ENCODE data around the gene INVS.

INVS gene

GRCh38 chr9:100281066-100281465 lies 182.0 kb downstream of the INVS start:
- no peak for TF ChIP-seq EZH2 (IDR thresholded peaks at IDR 0.05; ENCODE audit: borderline replicate concordance, low read depth, low read length, severe bottlenecking)
- TF ChIP-seq CTCF (IDR thresholded peaks at IDR 0.05; ENCODE audit: borderline replicate concordance, extremely low read depth, low read length, poor library complexity, severe bottlenecking), result no peak
- no peak overlapping the region for H2AFZ ChIP-seq (ENCODE audit: low read depth, low read length)

GRCh38 chr9:100281676-100282387 lies 182.8 kb downstream of the INVS start:
- Histone ChIP-seq H3K4me1 (ENCODE audit: insufficient read depth, low read length) (no peaks in the 10 kb centered on the region), H2AFZ (ENCODE audit: low read depth, low read length) (no peak overlapping the region), H4K20me1 (ENCODE audit: insufficient read depth, low read length) (no peaks in the 10 kb centered on the region), H3K79me2 (ENCODE audit: insufficient read depth, low read length) (no peaks in the 10 kb centered on the region), H3K9ac (ENCODE audit: low read depth, low read length) (no peak overlapping the region), H3K36me3 (ENCODE audit: insufficient read depth, low read length) (peaks cover 25% of the 10 kb centered on the region; the same call in 1 of the 2 replicates), H3K4me3 (ENCODE audit: low read depth in 1 of 2, low read length in 2 of 2) (no peak overlapping the region), H3K27ac (ENCODE audit: low read length) (no peak overlapping the region), H3K27me3 (ENCODE audit: insufficient read depth, low read length, poor library complexity) (no peaks in the 10 kb centered on the region), H3K4me2 (ENCODE audit: insufficient read depth, low read length) (no peak overlapping the region), H3K9me3 (ENCODE audit: insufficient read depth, low read length, severe bottlenecking) (no peaks in the 10 kb centered on the region)
- TF ChIP-seq CTCF (IDR thresholded peaks at IDR 0.05; ENCODE audit: borderline replicate concordance, extremely low read depth, low read length, poor library complexity, severe bottlenecking) (no peak), EZH2 (IDR thresholded peaks at IDR 0.05; ENCODE audit: borderline replicate concordance, low read depth, low read length, severe bottlenecking) (no peak)
- no peak for ATAC-seq (ENCODE audit: insufficient read depth, low read depth)
- no peak for DNase-seq

More at GRCh38 chr9:100281066-100281465, 182.0 kb downstream of the INVS start:
- Histone ChIP-seq H3K4me2 (ENCODE audit: insufficient read depth, low read length) (no peak overlapping the region), H3K4me1 (ENCODE audit: insufficient read depth, low read length) (no peaks in the 10 kb centered on the region), H3K4me3 (ENCODE audit: low read depth in 1 of 2, low read length in 2 of 2) (no peak overlapping the region), H4K20me1 (ENCODE audit: insufficient read depth, low read length) (no peaks in the 10 kb centered on the region), H3K27ac (ENCODE audit: low read length) (no peak overlapping the region), H3K36me3 (ENCODE audit: insufficient read depth, low read length) (peaks cover 18% of the 10 kb centered on the region; the same call in 1 of the 2 replicates), H3K79me2 (ENCODE audit: insufficient read depth, low read length) (no peaks in the 10 kb centered on the region), H3K9me3 (ENCODE audit: insufficient read depth, low read length, severe bottlenecking) (no peaks in the 10 kb centered on the region), H3K9ac (ENCODE audit: low read depth, low read length) (no peak overlapping the region), H3K27me3 (ENCODE audit: insufficient read depth, low read length, poor library complexity) (no peaks in the 10 kb centered on the region)
- DNase-seq (no peak), ATAC-seq (ENCODE audit: insufficient read depth, low read depth) (no peak)

- peaks cover 30% of the 10 kb centered on the region; the same call in 1 of the 2 replicates for H3K36me3 ChIP-seq (ENCODE audit: insufficient read depth, low read length)
- no peak overlapping the region for H3K4me3 ChIP-seq (ENCODE audit: low read depth in 1 of 2, low read length in 2 of 2)
- H3K4me2 ChIP-seq (ENCODE audit: insufficient read depth, low read length), result no peak overlapping the region
- H3K27me3 ChIP-seq (ENCODE audit: insufficient read depth, low read length, poor library complexity), result no peaks in the 10 kb centered on the region
- H3K4me1 ChIP-seq (ENCODE audit: insufficient read depth, low read length), result no peaks in the 10 kb centered on the region
- TF ChIP-seq EZH2 (IDR thresholded peaks at IDR 0.05; ENCODE audit: borderline replicate concordance, low read depth, low read length, severe bottlenecking) (no peak), CTCF (IDR thresholded peaks at IDR 0.05; ENCODE audit: borderline replicate concordance, extremely low read depth, low read length, poor library complexity, severe bottlenecking) (no peak)
- H3K9me3 ChIP-seq (ENCODE audit: insufficient read depth, low read length, severe bottlenecking), result no peaks in the 10 kb centered on the region
- DNase-seq (no peak), ATAC-seq (ENCODE audit: insufficient read depth, low read depth) (no peak)
- no peaks in the 10 kb centered on the region for H3K79me2 ChIP-seq (ENCODE audit: insufficient read depth, low read length)
- no peak overlapping the region for H2AFZ ChIP-seq (ENCODE audit: low read depth, low read length)
- no peak overlapping the region for H3K27ac ChIP-seq (ENCODE audit: low read length)
- no peak overlapping the region for H3K9ac ChIP-seq (ENCODE audit: low read depth, low read length)
- no peaks in the 10 kb centered on the region for H4K20me1 ChIP-seq (ENCODE audit: insufficient read depth, low read length)
Measured at GRCh38 chr9:100282388-100282719, 183.3 kb downstream of the INVS start.
